Left ventricle myocardium inferior (tissue), 1 donor: Measurements from ENCODE around the gene FBXO28. TPM values are rescaled to one million over a fixed set of nuclear protein-coding genes. Genes with fewer than 3 reads are reported as not detected.

ENCODE experiments used
- DNase-seq: peaks from one replicate; pipeline ENCODE4 v3.0.0-alpha.2; 2020
- H3K27ac ChIP-seq: fragments of 200-600 bp; replicated peaks from 2 replicates; pipeline ENCODE4 v1.8.0; 2021
- H3K27me3 ChIP-seq: fragments of 200-600 bp; 2 replicates; pipeline ENCODE4 v1.8.0; 2021; ENCODE audit warnings: low read depth
- H3K36me3 ChIP-seq: fragments of 200-600 bp; 2 replicates; pipeline ENCODE4 v1.8.0; 2021
- H3K4me1 ChIP-seq: fragments of 200-600 bp; 2 replicates; pipeline ENCODE4 v1.8.0; 2021
- H3K4me3 ChIP-seq: fragments of 200-600 bp; 2 replicates; pipeline ENCODE4 v1.8.0; 2021; ENCODE audit warnings: mild to moderate bottlenecking, moderate library complexity
- H3K9me3 ChIP-seq: fragments of 200-600 bp; replicated peaks from 2 replicates; pipeline ENCODE4 v1.8.0; 2021
- CTCF ChIP-seq: fragments of 200-600 bp; IDR thresholded peaks from 2 replicates; pipeline ENCODE4 v1.8.0; 2021; ENCODE audit warnings: antibody characterized with exemption, mild to moderate bottlenecking, borderline replicate concordance
- intact Hi-C: fragments of 100-400 bp; cut with micrococcal nuclease; formaldehyde crosslinking; loops from one replicate; pipeline ENCODE4 v1.11.0; 2022
- total RNA-seq: library from RNA; stranded (reverse); fragmentation: NEBNext Ultra II Directional; extraction: Animal tissue kit (Norgen Biotek cat#: 25700); gene quantifications from one replicate; pipeline ENCODE4 v1.2.1, GENCODE V29; 2021
- donor health status: DM: no; HTN: yes; CAD: no; lungs with severe emphysema.

FBXO28 gene
- total RNA-seq, 1 donor from 2014 or later: 18.8 TPM

GRCh38 chr1:224096773-224097172 lies 17.1 kb upstream of the FBXO28 start:
- H3K27me3 ChIP-seq: peaks cover 47% of the 10 kb centered on the region

GRCh38 chr1:224098007-224098406 lies 15.9 kb upstream of the FBXO28 start:
- intact Hi-C loops: no loop called here
- Histone ChIP-seq H3K4me1 (no peaks in the 10 kb centered on the region), H3K9me3 (no peaks in the 10 kb centered on the region), H3K27me3 (peaks cover 47% of the 10 kb centered on the region), H3K36me3 (no peaks in the 10 kb centered on the region), H3K27ac (no peak overlapping the region), H3K4me3 (no peak overlapping the region)
- TF ChIP-seq CTCF: no peak
- DNase-seq: no peak

More at GRCh38 chr1:224096773-224097172, 17.1 kb upstream of the FBXO28 start:
- H3K36me3 ChIP-seq: no peaks in the 10 kb centered on the region
- H3K27ac ChIP-seq: no peak overlapping the region
- H3K4me3 ChIP-seq: no peak overlapping the region
- intact Hi-C loops: no loop called here
- no peaks in the 10 kb centered on the region for H3K9me3 ChIP-seq
- no peak for DNase-seq
- no peaks in the 10 kb centered on the region for H3K4me1 ChIP-seq
- no peak for TF ChIP-seq CTCF

GRCh38 chr1:224106568-224107281 lies 7.2 kb upstream of the FBXO28 start:
- Histone ChIP-seq H3K4me1 (no peaks in the 10 kb centered on the region), H3K27me3 (peaks cover 29% of the 10 kb centered on the region), H3K9me3 (no peaks in the 10 kb centered on the region), H3K36me3 (no peaks in the 10 kb centered on the region), H3K4me3 (no peak overlapping the region), H3K27ac (no peak overlapping the region)
- intact Hi-C loops: no loop called here
- TF ChIP-seq CTCF: no peak
- DNase-seq: no peak

- DNase-seq: no peak
- peaks cover 28% of the 10 kb centered on the region for H3K27me3 ChIP-seq
- H3K4me1 ChIP-seq: no peaks in the 10 kb centered on the region
- no peaks in the 10 kb centered on the region for H3K36me3 ChIP-seq
- no peak overlapping the region for H3K4me3 ChIP-seq
- H3K9me3 ChIP-seq: no peaks in the 10 kb centered on the region
- no peak for TF ChIP-seq CTCF
- H3K27ac ChIP-seq: no peak overlapping the region
- intact Hi-C loops: no loop called here
Measured at GRCh38 chr1:224107282-224107625, 6.7 kb upstream of the FBXO28 start.

- H3K27ac ChIP-seq: no peak overlapping the region
- peaks cover 1% of the 10 kb centered on the region for H3K4me1 ChIP-seq
- H3K36me3 ChIP-seq: no peaks in the 10 kb centered on the region
- H3K4me3 ChIP-seq: no peak overlapping the region
- intact Hi-C loops: no loop called here
- TF ChIP-seq CTCF: no peak
- no peak for DNase-seq
- H3K27me3 ChIP-seq: peaks cover 17% of the 10 kb centered on the region
- H3K9me3 ChIP-seq: no peaks in the 10 kb centered on the region
Measured at GRCh38 chr1:224108991-224109390, 4.9 kb upstream of the FBXO28 start.

GRCh38 chr1:224109981-224110380 lies 3.9 kb upstream of the FBXO28 start:
- intact Hi-C loops: no loop called here
- no peaks in the 10 kb centered on the region for H3K36me3 ChIP-seq
- no peaks in the 10 kb centered on the region for H3K9me3 ChIP-seq
- peaks cover 17% of the 10 kb centered on the region for H3K27me3 ChIP-seq
- no peak overlapping the region for H3K27ac ChIP-seq
- no peak for DNase-seq
- TF ChIP-seq CTCF: no peak
- H3K4me3 ChIP-seq: no peak overlapping the region
- H3K4me1 ChIP-seq: peaks cover 11% of the 10 kb centered on the region
